Stimulated activated CD4-positive, alpha-beta T cell treated with anti-CD3 and anti-CD28 coated beads, Interleukin-12 subunit alpha, Interleukin-12 subunit beta, amount 100 ng/mL, for 24 hours (primary cell): ENCODE data around the gene ITPK1.

Experiments used
- DNase-seq, 2 experiments: peaks; one replicate each; pipeline ENCODE4 v3.0.0-alpha.2; 2020; ENCODE audit warnings: low read depth in 2 of 2

Gene ITPK1

GRCh38 chr14:92968291-92969020, 147.3 kb downstream of the ITPK1 start:
- no peak for DNase-seq

- DNase-seq: no peak
These were observed 148.3 kb downstream of the ITPK1 start for GRCh38 chr14:92967346-92967926.

GRCh38 chr14:92965281-92965680, 150.4 kb downstream of the ITPK1 start:
- DNase-seq: no peak

- DNase-seq: no peak
These were observed 151.3 kb downstream of the ITPK1 start for GRCh38 chr14:92964124-92965109.

GRCh38 chr14:92963301-92964123, 152.2 kb downstream of the ITPK1 start:
- no peak for DNase-seq

- no peak for DNase-seq
These were observed 153.0 kb downstream of the ITPK1 start for GRCh38 chr14:92962831-92963095.

- DNase-seq: no peak
These were observed 153.5 kb downstream of the ITPK1 start for GRCh38 chr14:92962031-92962830.

GRCh38 chr14:92961567-92961855, 154.2 kb downstream of the ITPK1 start:
- DNase-seq: no peak

- DNase-seq: no peak
These were observed 154.8 kb downstream of the ITPK1 start for GRCh38 chr14:92960706-92961566.

GRCh38 chr14:92959761-92960680, 155.7 kb downstream of the ITPK1 start:
- DNase-seq: no peak

- DNase-seq: no peak
These were observed 156.6 kb downstream of the ITPK1 start for GRCh38 chr14:92959189-92959531.

GRCh38 chr14:92958373-92959188, 157.1 kb downstream of the ITPK1 start:
- no peak for DNase-seq

- DNase-seq: no peak
These were observed 158.8 kb downstream of the ITPK1 start for GRCh38 chr14:92956961-92957360.

GRCh38 chr14:92955381-92955780, 160.3 kb downstream of the ITPK1 start:
- DNase-seq: no peak

- DNase-seq: no peak
These were observed 160.8 kb downstream of the ITPK1 start for GRCh38 chr14:92954933-92955332.

GRCh38 chr14:92953526-92953925, 162.2 kb downstream of the ITPK1 start:
- no peak for DNase-seq

- DNase-seq: no peak
These were observed 163.0 kb downstream of the ITPK1 start for GRCh38 chr14:92952481-92953298.
